ENCODE data around the gene CD34. TPM values are rescaled to one million over a fixed set of nuclear protein-coding genes. Genes with fewer than 3 reads are reported as not detected.

CD34 gene
- total RNA-seq, 1 donor = 0.36 TPM

DNA sequence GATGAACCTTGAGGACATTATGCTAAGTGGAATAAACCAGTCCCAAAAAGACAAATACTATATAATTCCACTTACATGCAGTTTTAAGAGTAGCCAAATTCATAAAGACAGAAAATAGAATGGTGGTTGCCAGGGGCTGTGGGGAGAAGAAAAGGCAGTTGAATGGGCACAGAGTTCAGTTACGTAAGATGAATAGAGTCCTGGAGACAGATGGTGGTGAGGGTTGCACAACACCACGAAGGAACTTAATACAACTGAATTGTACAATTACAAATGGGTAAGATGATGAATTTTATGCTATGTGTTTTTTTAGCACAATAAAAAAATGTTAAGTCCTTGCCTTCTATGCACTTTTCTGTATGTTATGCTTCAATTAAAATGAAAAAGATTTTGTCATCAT, 66.6 kb downstream of the CD34 start:
- Histone ChIP-seq H4K20me1 (ENCODE audit: insufficient read depth, low read length) (peaks cover 7% of the 10 kb centered on the region), H3K36me3 (ENCODE audit: insufficient read depth, low read length) (no peaks in the 10 kb centered on the region), H2AFZ (ENCODE audit: low read length) (no peak overlapping the region), H3K27ac (ENCODE audit: low read depth, low read length) (no peak overlapping the region), H3K27me3 (ENCODE audit: insufficient read depth, low read length) (no peaks in the 10 kb centered on the region), H3K4me3 (ENCODE audit: insufficient read depth, low read length) (no peak overlapping the region), H3K4me1 (ENCODE audit: insufficient read depth, low read length) (peaks cover 15% of the 10 kb centered on the region), H3K4me2 (ENCODE audit: insufficient read depth, low read length) (no peak overlapping the region), H3K79me2 (ENCODE audit: insufficient read depth, low read length) (peaks cover 57% of the 10 kb centered on the region), H3K9me3 (ENCODE audit: low read depth, low read length) (no peaks in the 10 kb centered on the region)
- no peak for TF ChIP-seq CTCF (IDR thresholded peaks at IDR 0.05; ENCODE audit: extremely low read depth, low read depth, low read length)
- no peak for DNase-seq (ENCODE audit: insufficient read length, low spot score, missing footprints)

DNA sequence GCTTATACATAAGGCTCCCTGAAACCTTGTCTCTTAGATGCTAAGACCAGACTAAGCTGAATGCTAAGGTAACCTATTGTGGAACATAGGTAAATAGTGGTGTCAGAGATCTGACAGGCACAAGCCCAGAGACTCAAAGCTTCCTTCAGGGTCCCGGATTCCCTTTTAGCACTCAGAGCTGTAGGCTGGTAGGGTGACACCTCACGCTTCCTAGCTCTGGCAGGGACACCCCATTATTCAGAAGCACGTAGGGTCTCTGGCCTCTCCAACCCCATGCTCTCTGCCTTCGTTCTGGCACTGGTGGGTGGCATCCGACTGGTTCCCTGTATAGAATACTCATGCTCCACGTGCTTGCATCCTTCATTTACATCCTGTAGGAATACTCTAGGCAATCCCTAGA, 68.4 kb downstream of the CD34 start:
- Histone ChIP-seq H3K9me3 (ENCODE audit: low read depth, low read length) (no peaks in the 10 kb centered on the region), H3K79me2 (ENCODE audit: insufficient read depth, low read length) (peaks cover 74% of the 10 kb centered on the region), H2AFZ (ENCODE audit: low read length) (no peak overlapping the region), H3K36me3 (ENCODE audit: insufficient read depth, low read length) (no peaks in the 10 kb centered on the region), H3K4me1 (ENCODE audit: insufficient read depth, low read length) (peaks cover 3% of the 10 kb centered on the region), H3K27me3 (ENCODE audit: insufficient read depth, low read length) (no peaks in the 10 kb centered on the region), H4K20me1 (ENCODE audit: insufficient read depth, low read length) (peaks cover 7% of the 10 kb centered on the region), H3K27ac (ENCODE audit: low read depth, low read length) (no peak overlapping the region), H3K4me2 (ENCODE audit: insufficient read depth, low read length) (no peak overlapping the region), H3K4me3 (ENCODE audit: insufficient read depth, low read length) (no peak overlapping the region)
- DNase-seq (ENCODE audit: insufficient read length, low spot score, missing footprints) = no peak
- no peak for TF ChIP-seq CTCF (IDR thresholded peaks at IDR 0.05; ENCODE audit: extremely low read depth, low read depth, low read length)

DNA sequence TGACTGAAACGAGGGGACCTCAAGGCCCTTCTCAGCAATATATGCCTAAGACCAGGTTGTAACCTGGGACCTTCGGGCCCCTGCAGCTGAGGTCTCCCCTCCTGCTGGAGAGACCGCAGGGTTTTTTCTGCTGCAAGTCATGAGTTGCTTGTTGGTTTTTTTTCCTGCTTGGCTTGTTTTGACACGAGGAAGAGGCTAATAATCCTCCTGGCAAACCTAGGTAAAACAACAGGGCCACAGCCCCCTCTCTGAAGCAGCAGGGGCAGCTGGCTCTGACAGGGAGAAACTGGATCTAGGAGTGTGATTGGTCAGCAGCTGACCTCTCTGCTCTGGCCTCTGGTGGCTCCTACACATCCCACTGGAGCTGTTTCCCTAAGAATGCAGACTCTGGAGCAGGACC, 69.0 kb downstream of the CD34 start:
- Histone ChIP-seq H3K27me3 (ENCODE audit: insufficient read depth, low read length) (no peaks in the 10 kb centered on the region), H3K36me3 (ENCODE audit: insufficient read depth, low read length) (no peaks in the 10 kb centered on the region), H3K4me2 (ENCODE audit: insufficient read depth, low read length) (no peak overlapping the region), H3K4me1 (ENCODE audit: insufficient read depth, low read length) (no peaks in the 10 kb centered on the region), H3K27ac (ENCODE audit: low read depth, low read length) (no peak overlapping the region), H3K9me3 (ENCODE audit: low read depth, low read length) (no peaks in the 10 kb centered on the region), H3K4me3 (ENCODE audit: insufficient read depth, low read length) (no peak overlapping the region), H3K79me2 (ENCODE audit: insufficient read depth, low read length) (peaks cover 77% of the 10 kb centered on the region), H4K20me1 (ENCODE audit: insufficient read depth, low read length) (peaks cover 7% of the 10 kb centered on the region), H2AFZ (ENCODE audit: low read length) (no peak overlapping the region)
- TF ChIP-seq CTCF (IDR thresholded peaks at IDR 0.05; ENCODE audit: extremely low read depth, low read depth, low read length) = no peak
- no peak for DNase-seq (ENCODE audit: insufficient read length, low spot score, missing footprints)

DNA sequence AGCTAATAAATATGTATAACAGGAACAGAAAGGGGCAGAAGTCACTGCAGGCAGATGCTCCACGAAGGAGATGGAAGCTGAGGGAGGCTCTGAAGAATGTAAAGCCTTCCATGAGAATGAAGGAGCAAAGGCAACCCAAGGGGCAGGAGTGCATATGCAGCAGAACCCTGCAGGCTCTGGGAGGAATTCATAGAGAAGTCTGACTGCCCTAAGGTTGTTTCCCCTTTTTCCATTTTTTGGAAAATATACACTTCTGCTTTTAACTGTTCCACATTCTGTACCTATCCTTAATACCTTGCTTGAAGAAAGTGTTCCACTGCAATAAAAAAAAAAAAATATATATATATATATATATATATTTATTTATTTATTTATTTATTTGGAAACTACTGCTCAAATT, 69.6 kb downstream of the CD34 start:
- H3K4me2 ChIP-seq (ENCODE audit: insufficient read depth, low read length) = no peak overlapping the region
- H3K4me1 ChIP-seq (ENCODE audit: insufficient read depth, low read length) = no peaks in the 10 kb centered on the region
- no peak overlapping the region for H3K4me3 ChIP-seq (ENCODE audit: insufficient read depth, low read length)
- H3K27me3 ChIP-seq (ENCODE audit: insufficient read depth, low read length) = no peaks in the 10 kb centered on the region
- no peak for TF ChIP-seq CTCF (IDR thresholded peaks at IDR 0.05; ENCODE audit: extremely low read depth, low read depth, low read length)
- peaks cover 7% of the 10 kb centered on the region for H4K20me1 ChIP-seq (ENCODE audit: insufficient read depth, low read length)
- no peak overlapping the region for H2AFZ ChIP-seq (ENCODE audit: low read length)
- DNase-seq (ENCODE audit: insufficient read length, low spot score, missing footprints) = no peak
- no peak overlapping the region for H3K27ac ChIP-seq (ENCODE audit: low read depth, low read length)
- no peaks in the 10 kb centered on the region for H3K36me3 ChIP-seq (ENCODE audit: insufficient read depth, low read length)
- H3K9me3 ChIP-seq (ENCODE audit: low read depth, low read length) = no peaks in the 10 kb centered on the region
- H3K79me2 ChIP-seq (ENCODE audit: insufficient read depth, low read length) = peaks cover 78% of the 10 kb centered on the region
